DMS 273 (cell line): Measurements from ENCODE around the gene RIPOR2.

Experiments
- DNase-seq: peaks from one replicate; lab custom pipeline; 2025; ENCODE audit not compliant: unreplicated experiment; lab: John Stamatoyannopoulos, UW

The RIPOR2 gene

GRCh38 chr6:24821860-24822444 is 113.8 kb downstream of the RIPOR2 start:
- DNase-seq: no peak

DNA sequence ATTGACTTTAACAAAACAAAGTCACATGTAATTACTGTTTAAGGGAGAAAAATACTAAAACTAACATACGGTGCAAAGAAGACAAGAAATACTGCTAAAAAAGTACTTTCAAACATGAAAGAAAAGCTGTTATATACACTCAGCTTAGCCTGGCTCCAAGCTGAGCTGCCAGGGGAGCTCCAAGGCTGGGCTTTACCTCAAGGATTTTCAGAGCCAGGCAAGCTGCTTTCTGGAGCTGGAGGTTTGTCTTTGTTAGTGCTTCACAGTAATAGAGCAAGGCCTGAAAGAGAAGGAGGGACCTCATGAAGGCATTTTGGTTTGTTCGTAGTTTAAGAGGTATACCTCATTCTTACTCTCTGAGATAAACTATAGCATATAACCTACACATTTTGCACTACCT is 117.4 kb downstream of the RIPOR2 start:
- DNase-seq: peak; percentile 10

DNA sequence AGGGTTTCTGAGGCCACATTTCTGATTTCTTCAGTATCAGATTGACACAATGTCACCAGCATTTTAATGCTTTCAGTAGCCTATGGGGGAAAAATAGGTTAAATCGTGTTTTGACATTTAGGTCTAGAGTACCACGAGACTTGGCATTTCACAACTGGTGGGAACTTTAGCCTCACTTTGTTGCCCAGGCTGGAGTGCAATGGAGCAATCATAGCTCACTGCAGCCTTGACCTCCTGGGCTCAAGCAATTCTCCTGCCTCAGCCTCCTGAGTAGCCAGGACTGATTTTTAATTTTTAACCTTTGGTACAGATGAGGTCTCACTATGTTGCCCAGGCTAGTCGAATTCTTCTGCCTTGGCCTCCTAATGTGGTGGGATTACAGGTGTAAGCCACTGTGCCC is 126.0 kb downstream of the RIPOR2 start:
- DNase-seq: no peak

DNA sequence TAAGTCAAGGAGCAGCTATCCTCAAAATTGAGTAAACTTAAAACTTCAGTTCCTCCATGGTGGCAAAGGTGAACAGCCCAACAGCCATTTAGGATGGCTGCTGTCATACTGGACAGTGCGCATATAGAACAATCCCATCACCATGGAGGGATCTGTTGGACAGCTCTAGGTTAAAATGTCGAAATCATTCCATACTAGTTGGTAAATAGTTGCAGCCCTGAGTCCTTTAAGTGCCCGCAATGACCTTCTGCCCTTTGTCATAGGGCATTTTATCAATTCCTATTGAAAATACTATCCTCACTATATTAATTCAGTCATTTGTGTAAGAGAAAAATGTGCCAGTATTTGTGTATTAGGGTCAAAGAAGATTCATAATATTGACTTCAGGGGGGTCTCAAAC is 128.2 kb downstream of the RIPOR2 start:
- DNase-seq: no peak

GRCh38 chr6:24802271-24803059 is 133.3 kb downstream of the RIPOR2 start:
- DNase-seq: no peak

GRCh38 chr6:24799541-24799915 is 136.2 kb downstream of the RIPOR2 start:
- no peak for DNase-seq

DNA sequence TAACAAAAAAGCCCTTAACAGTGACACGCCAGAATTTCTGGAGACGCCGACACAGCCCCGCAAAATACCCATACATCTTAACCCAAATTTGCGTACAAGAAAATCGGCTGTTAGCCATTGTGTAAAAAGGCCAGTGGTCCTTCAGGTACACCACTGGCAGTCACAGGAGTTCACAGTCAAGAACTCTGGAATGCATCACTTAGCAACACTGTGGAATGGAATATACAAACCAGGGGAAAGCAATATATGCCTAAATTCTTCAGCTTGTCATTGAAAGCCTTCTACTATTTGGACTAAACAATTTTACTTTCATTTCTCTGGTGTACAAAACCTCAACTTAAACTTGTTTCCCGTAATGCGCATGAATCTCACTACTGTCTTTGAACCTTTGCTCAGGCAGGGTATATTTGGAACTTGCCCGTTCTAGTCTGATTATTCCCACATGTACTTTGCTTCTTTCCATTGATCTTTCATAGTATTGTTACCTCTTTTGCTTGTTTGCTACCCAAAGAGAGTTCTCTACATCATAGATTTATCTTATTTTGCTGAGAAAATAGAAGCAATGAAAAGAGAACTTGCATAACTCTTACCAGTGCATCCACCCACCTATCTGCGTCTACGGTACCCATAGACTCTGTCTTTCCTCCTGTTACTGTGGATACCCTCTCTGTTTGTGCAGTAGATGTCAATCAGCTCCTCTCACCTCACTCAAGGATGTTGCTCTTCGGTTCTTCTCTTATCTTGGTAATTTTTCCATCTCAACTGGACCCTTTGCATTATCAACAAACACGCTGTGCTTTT is 136.8 kb downstream of the RIPOR2 start, which contains the start of gene ARMH2:
Gene ARMH2 (minus strand): TSS at position 178 of the 801 bp plus-strand sequence. CDS start 60 bp downstream, at position 118.
- no peak for DNase-seq

- DNase-seq: peak; percentile 16
These were observed 138.1 kb downstream of the RIPOR2 start for GRCh38 chr6:24797596-24798216.

DNA sequence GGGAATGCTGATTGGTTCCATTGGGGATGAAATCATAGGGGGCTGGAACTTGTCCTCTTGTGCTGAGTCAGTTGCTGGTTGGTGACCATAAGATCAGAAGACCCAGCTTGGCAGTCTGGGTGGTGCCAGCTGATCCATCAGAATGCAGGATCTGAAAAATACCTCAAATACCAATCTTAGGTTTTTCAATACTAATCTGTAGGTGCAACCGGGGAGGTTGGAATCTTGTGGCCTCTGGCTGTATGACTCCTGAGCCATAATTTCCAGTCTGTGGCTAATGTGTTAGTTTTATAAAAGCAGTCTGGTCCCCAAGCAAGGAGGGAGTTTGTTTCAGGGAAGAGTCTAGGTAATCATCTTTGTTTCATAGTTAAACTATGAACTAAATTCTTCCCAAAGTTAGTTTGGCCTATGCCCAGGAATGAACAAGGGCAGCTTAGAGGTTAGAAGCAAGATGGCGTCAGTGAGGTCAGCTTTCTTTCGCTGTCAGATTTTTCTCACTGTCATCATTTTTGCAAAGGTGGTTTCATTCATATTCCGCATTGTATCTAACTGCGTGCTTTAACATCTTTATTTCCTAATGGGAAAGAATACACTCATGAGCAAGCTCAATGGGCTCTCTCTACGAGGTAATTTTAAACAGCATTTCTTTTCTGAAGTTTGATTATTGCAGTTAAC is 139.0 kb downstream of the RIPOR2 start:
- no peak for DNase-seq

- DNase-seq: no peak
These were observed 140.7 kb downstream of the RIPOR2 start for GRCh38 chr6:24795106-24795505.

DNA sequence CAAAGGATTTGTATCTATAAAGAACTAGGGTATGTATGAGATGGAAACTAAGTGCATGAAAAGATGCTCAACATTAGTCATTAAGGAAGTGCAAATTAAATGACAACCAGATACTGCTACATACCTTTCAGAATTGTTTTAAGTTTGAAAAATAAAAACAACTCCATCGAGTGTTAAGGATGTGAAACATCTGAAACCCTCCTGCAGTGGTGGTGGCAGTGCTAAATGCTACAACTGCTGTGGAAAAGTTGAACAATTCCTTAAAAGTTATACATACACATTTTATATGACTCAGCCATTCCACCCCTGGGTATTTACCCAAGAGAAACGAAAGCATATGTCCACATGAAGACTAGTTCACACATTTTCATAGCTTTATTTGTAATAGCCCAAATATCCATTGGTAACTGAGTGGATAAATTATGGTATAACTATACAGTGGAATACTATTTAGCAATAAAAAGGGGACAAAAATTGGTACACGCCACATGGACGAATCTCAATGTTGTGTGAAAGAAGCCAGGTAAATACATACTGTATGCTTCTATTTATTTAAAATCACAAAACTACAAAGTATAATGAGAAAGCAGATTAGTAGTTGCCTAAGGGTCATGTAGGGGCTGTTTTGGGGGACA is 147.6 kb downstream of the RIPOR2 start:
- no peak for DNase-seq

GRCh38 chr6:24780206-24780605 is 155.6 kb downstream of the RIPOR2 start:
- DNase-seq: no peak

DNA sequence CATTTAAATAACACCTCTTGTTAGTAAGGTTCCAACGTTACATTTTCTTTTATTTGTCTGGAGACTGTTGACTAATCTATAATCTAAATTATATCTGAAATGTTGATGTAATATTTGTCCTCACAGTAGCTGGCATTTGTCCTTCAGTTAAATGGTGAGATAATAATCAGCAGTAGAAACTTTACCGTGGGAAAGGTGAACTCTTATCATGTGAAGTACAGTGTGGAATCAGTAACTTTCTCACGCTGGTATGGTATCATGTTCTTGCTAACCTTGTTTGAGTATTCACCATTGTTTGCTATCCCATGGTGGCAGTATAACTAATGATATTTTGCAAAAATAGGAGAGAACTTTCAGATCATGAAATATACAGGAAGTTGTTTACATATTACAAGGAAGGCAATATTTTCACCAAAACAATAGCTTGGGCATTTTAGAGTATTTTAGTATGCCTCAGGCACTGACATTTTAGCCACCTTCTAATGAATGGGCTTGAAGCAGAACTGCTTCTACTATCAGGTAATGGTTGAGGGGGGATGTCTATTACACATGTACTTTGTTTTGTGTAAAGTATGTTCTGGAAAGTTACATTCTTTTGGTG is 156.2 kb downstream of the RIPOR2 start:
- DNase-seq: no peak

DNA sequence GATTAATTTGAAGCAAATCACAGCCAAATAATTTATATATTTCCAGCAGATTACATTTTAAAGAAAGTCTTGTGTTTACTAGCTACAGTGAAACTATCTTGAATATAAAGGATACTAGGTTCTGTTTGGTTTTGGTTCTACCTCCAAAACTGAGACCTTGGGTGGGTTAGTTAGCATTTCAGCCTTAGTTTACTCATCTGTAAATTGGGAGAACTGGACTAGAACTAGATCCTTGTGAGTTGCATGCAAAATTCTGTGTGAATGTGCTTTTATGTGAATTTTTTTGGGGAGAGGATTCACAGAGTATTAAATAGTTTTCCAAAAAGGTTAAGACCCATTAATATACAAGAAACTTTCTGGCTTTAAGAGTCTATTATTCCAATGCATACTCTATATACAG is 156.9 kb downstream of the RIPOR2 start:
- DNase-seq: no peak

DNA sequence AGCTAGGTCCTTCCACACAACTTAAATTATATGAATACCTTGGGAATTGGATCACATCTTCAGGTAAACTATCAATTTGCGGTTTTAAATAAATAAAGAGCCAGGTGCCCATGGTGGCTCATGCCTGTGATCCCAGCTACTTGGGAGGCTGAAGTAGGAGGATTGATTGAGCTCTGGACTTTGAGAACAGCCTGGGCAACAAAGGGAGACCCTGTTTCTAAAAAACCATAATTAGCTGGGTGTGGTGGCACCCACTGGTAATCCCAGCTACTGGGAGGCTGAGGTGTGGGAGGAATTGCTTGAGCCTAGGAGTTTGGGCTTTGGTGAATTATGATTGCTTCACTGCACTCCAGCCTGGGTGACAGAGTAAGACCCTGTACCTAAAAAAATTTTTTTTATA is 157.6 kb downstream of the RIPOR2 start:
- no peak for DNase-seq

DNA sequence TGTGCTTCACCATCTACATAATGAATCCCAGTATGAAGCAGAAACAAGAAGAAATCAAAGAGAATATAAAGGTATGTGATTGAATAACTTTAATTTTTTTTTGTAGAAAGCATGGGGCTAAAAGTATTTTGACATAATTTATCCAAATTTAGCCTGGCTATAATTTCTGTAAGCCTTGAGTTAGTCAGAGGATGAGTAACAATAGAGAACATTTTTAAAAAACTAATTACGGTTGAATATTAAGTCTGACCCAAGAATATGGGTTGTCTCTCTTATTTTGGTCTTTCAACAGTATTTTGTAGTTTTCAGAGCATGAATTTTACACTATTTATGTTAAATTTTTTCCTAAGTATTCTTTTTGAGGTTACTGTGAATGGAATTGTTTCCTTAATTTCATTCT is 158.5 kb downstream of the RIPOR2 start:
- DNase-seq: no peak

GRCh38 chr6:24775520-24776058 is 160.2 kb downstream of the RIPOR2 start:
- DNase-seq: peak; percentile 62

- peak; percentile 99 for DNase-seq
These were observed 160.9 kb downstream of the RIPOR2 start, which contains the start of gene GMNN for GRCh38 chr6:24774696-24775519. TSS of gene GMNN (plus strand) at chr6:24774937. CDS start at chr6:24777247, 2,310 bp downstream.

DNA sequence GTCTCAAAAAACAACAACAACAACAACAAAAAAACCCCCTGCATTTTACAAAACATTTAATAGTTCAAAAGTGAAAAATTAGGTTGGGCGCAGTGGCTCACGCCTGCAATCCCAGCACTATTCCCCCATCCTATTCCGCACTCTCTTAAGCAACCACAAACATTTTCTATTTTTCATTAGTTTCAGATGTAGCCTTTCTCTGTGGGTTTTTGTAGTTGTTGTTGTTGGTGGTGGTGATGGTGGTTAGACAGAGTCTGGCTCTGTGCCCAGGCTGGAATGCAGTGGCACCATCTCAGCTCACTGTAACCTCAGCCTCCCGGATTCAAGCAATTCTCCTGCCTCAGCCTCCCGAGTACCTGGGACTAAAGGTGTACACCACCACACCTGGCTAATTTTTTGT is 167.4 kb downstream of the RIPOR2 start:
- no peak for DNase-seq
